NCI-H510A treated with DMSO at 0.1 percent for 48 hours (cell line): Measurements from ENCODE around the gene PKM.
"Not testable (repeated sequence)": the region's sequence is repeated elsewhere in the genome, so short reads cannot be mapped to it uniquely, and the experiment has no call there.

ENCODE experiments used
- DNase-seq: peaks from one replicate; lab custom pipeline; 2025; lab: John Stamatoyannopoulos, UW

PKM gene

GRCh38 chr15:72231066-72231832 lies at the start of gene PKM:
Gene PKM (minus strand): TSS chr15:72231190. CDS start chr15:72219097, 12,093 bp downstream.
- peak; percentile 91 for DNase-seq

- DNase-seq: no peak
These were observed 49.8 kb upstream of the PKM start for GRCh38 chr15:72280751-72281150.

DNA sequence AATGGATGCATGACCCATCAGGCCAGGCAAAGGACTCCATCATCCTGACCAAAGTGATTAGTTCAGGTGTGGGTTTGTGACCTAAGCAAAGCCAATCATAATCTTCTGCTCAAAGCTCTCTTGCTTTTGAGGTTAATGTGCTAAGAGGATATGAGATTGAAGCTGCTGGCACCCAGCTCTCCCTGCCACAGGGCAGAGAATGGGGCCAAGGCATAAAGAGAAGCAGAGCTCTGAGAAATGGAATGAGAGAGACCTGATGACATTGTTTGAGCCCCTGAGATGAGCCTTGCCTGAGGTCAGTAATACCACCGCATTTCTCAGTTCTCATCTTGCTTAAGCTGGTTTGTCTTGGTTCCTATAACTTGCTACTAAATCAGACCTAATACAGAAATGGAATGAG lies 47.7 kb upstream of the PKM start:
- no peak for DNase-seq

GRCh38 chr15:72276326-72276700 lies 45.3 kb upstream of the PKM start:
- DNase-seq: no peak

DNA sequence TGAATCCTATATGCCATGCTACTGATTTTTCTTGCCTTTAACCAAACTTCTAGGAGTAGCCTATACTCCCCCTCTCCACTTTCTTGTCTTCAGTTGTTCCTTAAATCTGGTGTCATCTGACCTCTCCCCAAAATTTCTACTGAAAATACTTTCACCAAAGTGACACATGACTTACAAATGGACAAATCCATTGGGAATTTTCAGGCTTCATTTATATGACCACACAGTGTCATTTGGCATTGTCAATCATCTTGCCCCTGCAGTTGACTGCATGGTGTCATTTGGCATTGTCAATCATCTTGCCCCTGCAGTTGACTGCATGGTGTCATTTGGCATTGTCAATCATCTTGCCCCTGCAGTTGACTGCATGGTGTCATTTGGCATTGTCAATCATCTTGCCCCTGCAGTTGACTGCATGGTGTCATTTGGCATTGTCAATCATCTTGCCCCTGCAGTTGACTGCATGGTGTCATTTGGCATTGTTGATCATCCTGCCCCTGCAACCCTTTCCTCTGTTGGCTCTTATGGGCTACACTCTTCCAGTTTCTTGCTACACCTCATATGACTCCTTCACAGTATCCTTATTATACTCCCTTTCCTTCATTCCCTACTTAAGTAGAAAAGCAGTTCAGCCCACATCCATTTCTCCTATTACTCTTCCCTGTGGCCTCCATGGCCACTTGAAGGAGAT lies 44.8 kb upstream of the PKM start:
- not testable (repeated sequence) for DNase-seq

- DNase-seq: no peak
These were observed 42.0 kb upstream of the PKM start for GRCh38 chr15:72272997-72273352.

DNA sequence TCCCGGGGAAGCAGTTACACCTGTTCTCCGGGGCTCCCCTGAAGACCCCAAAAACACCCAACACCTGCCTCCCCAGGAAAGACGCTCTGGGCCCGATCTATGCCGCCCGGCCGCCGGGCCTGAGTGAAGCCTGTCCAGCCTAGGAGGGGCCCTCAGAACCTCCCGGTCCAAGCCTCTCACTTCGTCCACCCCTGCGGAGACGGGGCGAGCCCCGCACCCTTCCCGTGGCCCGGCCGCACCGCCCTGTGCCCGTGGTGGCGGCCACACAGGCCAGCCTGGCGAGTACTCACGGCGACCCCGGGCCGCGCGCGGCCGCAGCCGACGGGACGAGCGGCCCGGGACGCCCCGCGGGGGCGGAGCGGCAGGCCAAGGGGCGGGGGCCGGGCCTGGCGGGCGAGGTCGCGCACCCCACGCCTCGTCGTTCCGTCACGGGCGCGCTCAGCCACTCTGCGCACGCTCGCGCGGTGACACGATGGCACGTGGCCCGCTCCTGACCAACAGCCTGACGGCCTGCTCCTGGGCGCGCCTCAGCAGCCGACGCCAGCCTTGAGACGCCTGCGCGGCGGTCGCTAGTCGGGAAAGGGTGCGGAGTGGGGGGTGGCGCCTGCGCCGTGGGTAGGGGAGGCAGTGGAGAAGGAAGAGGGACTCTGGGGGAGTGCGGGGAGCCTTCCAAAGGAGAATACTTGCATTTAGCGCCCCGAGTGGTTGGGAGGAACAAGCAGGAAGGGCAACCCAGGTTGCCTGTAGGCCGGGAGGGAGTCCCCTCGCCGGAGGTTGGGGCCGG lies 41.4 kb upstream of the PKM start, which contains the start of gene PARP6:
TSS of gene PARP6 (minus strand) at position 342 of the 784 bp plus-strand sequence. CDS start 5,077 bp downstream, outside the sequence.
- DNase-seq: peak; percentile 77

DNA sequence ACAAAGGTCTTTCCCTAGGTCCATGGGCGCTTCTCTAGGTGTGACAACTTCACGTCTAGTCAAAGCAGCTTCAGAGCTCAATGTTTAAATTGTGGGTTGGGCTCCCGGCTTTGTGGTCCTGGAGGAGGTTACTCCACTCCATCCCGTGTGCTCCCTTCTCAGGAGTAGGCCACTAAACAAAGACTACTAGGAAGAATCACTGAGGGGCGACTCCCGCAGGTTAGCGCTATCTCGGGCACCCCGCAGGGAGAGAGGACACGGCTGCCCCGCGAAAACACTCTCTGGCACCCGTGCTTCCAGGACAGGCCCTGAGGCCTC lies 40.9 kb upstream of the PKM start:
- no peak for DNase-seq

DNA sequence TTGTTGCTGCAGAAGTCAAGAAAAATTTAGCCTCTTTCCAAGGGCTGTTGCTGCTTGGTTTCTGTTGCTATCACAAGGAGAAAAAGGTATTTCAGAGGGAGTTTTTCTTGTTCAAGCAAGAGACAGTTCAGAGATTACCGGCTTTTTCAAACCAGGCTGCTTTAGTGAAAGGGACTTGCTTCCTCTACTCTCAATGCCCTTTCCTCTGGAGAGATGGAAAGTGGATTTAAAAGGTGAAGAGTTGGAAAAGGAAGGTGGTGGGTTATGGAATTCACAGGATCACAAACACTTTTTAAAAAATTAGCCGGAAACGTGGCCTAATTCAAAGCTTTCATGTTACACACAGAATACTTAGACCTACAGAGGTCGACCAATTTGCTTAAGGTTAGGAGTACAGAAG lies 40.2 kb upstream of the PKM start:
- no peak for DNase-seq

- DNase-seq: no peak
These were observed 38.7 kb upstream of the PKM start for GRCh38 chr15:72269739-72270138.

GRCh38 chr15:72265031-72265430 lies 34.0 kb upstream of the PKM start:
- DNase-seq: no peak

DNA sequence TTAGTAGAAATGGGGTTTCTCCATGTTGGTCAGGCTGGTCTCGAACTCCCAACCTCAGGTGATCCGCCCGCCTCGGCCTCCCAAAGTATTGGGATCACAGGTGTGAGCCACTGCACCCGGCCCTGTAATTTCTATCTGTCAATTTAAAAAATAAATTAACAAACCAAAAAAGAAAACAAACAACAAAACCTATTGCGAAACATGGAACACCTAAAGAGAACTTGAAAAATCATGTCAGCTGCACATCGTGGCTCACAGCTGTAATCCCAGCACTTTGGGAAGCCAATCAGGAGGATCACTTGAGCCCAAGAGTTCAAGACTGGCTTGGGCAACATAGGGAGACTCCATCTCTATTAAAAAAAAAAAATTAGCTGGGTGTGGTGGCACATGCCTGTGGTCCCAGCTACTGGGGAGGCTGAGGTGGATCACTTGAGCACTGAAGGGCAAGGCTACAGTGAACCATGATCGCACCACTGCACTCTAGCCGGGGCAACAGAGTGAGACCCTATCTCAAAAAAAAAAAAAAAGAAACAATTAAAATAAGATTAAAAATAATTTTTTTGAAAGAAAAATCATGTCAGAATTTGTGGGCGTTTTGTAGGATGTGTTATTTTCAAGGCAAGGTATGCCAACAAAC lies 21.8 kb upstream of the PKM start:
- no peak for DNase-seq

DNA sequence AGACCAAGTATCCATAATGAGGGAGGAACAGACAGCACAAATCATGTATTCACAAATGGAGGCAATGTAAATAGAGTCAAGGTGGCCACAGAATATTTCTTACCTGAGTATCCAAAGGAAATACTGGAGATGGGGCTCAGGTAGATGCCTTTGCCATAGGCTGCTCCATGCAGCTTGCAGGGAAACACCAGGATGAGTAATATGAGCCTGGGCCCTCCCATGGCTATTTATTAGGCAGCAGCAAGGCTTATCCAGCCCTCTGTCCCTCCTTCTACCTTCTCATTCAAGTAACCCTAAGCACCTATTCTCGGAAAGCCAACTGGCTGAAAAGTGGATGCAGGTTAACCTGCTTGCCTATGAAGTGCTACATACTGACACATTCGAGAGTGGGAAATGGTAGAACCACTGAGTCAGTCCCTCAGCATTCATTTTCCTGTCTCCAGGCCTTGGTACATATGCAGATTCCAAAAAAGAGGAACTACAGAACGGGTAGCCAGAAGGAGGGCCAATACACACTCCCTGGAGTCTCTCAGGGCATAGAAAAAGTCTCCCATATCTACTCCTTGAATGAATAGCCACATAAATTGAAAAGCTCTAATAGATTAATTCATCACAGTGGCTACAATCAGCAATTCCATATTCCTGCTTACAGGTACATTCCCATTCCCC lies 18.3 kb upstream of the PKM start:
- DNase-seq: no peak

GRCh38 chr15:72248514-72248913 lies 17.5 kb upstream of the PKM start:
- DNase-seq: no peak

- no peak for DNase-seq
These were observed 11.9 kb upstream of the PKM start for GRCh38 chr15:72242775-72243370.

- DNase-seq: no peak
These were observed 8.7 kb upstream of the PKM start for GRCh38 chr15:72239652-72240051.

GRCh38 chr15:72238586-72238985 lies 7.6 kb upstream of the PKM start:
- no peak for DNase-seq

- no peak for DNase-seq
These were observed 6.8 kb upstream of the PKM start for GRCh38 chr15:72237853-72238224.

GRCh38 chr15:72237029-72237852 lies 6.3 kb upstream of the PKM start:
- peak; percentile 56 for DNase-seq

DNA sequence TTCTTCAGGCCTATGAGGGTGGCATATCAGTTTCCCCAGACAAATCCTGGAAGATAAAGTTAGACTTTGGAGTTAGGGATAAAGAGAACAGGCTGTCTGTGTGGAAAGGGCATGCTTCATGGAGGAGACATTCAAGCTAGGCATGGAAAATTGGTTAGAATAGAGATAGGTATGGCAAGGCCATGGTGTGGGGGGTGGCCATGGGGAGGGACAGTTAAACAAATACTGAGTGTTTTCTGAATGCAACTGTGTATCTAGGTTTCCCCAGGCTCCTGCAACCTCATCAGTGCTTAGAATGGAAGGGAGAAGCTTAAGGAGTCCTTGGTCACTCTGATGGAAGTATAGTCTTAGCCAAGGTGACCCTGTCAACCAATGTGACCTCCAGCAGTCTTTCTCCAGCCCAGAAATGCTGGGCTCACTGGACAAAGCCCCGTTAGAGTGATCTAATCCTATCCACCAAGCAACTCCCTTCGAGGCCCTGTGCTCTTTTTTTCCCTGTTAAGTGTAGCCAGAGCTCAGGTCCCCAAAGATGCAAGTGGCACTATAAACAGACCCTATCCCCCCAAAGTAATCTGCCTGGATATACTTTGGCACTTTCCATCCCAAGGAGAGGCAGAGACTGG lies 5.5 kb upstream of the PKM start:
- no peak for DNase-seq
